Natural killer cell (primary cell): Measurements from ENCODE around the gene KRT85. TPM values are rescaled to one million over a fixed set of nuclear protein-coding genes. Genes with fewer than 3 reads are reported as not detected.

Experiments used
- ATAC-seq, 3 donors: fragments of 150-1000 bp in 2 of 3; fragments of 200-7000 bp in 1 of 3; cut with Tn5 transposase; 1 replicate in 1 of 3; 2 replicates in 2 of 3; pipeline ENCODE4 v1.10.0; 2021; ENCODE audit warnings: mild to moderate bottlenecking in 2 of 3, moderate library complexity in 2 of 3
- DNase-seq, 2 donors: peaks; one replicate each; pipeline versions ENCODE4 v3.0.0 to v3.0.0-alpha.2; 2013 to 2021; ENCODE audit warnings: mixed read lengths in 1 of 2
- H3K27ac ChIP-seq: one replicate; pipeline ENCODE4 v1.5.1; 2013; ENCODE audit warnings: mild to moderate bottlenecking, low read length
- H3K27me3 ChIP-seq: one replicate; pipeline ENCODE4 v1.6.1; 2013; ENCODE audit warnings: low read length; ENCODE audit not compliant: control insufficient read depth, insufficient read depth
- H3K36me3 ChIP-seq: one replicate; pipeline ENCODE4 v1.6.1; 2013; ENCODE audit warnings: low read length; ENCODE audit not compliant: control insufficient read depth, insufficient read depth
- H3K4me1 ChIP-seq: one replicate; pipeline ENCODE4 v1.6.1; 2013; ENCODE audit warnings: low read length; ENCODE audit not compliant: control insufficient read depth, insufficient read depth
- H3K4me3 ChIP-seq: one replicate; pipeline ENCODE4 v1.5.1; 2013; ENCODE audit warnings: low read length
- H3K9me3 ChIP-seq: one replicate; pipeline ENCODE4 v1.6.1; 2013; ENCODE audit warnings: low read length; ENCODE audit not compliant: control insufficient read depth, insufficient read depth
- H3K27ac Mint-ChIP-seq, 2 donors: one replicate each; pipeline ENCODE4 v1.8.0; 2022; ENCODE audit warnings: mild to moderate bottlenecking in 2 of 2, mixed read lengths in 2 of 2, moderate library complexity in 1 of 2
- H3K27me3 Mint-ChIP-seq, 2 donors: one replicate each; pipeline ENCODE4 v1.8.0; 2022; ENCODE audit warnings: low read depth in 2 of 2, mixed read lengths in 2 of 2
- H3K36me3 Mint-ChIP-seq: one replicate; pipeline ENCODE4 v1.8.0; 2022; ENCODE audit warnings: mixed read lengths
- H3K4me1 Mint-ChIP-seq, 2 donors: one replicate each; pipeline ENCODE4 v1.8.0; 2022; ENCODE audit warnings: mixed read lengths in 2 of 2
- H3K4me3 Mint-ChIP-seq: one replicate; pipeline ENCODE4 v1.8.0; 2022; ENCODE audit warnings: mild to moderate bottlenecking, moderate library complexity, mixed read lengths
- H3K9me3 Mint-ChIP-seq, 2 donors: one replicate each; pipeline ENCODE4 v1.8.0; 2022; ENCODE audit warnings: mixed read lengths in 2 of 2
- CTCF ChIP-seq: fragments of 200-600 bp; IDR thresholded peaks from one replicate; pipeline ENCODE4 v1.8.0; 2022; ENCODE audit warnings: antibody characterized with exemption
- WGBS: methylation state at CpG from one replicate; pipeline ENCODE4 v1.1.7; 2013; ENCODE audit warnings: missing lambda C conversion rate; ENCODE audit not compliant: insufficient coverage; 5-methylcytosine and 5-hydroxymethylcytosine counted together
- intact Hi-C: fragments of 100-400 bp; cut with micrococcal nuclease; formaldehyde crosslinking; loops from one replicate; pipeline ENCODE4 v1.14.2; 2022
- total RNA-seq, 4 donors: library from RNA; stranded (reverse); fragments of 120-200 nt in 1 of 4; gene quantifications; one replicate each; pipeline versions ENCODE4 v1.2.3 to v1.2.4, GENCODE V29; 2013 to 2022

The KRT85 gene
- total RNA-seq, 3 donors from 2014 or later (not counting 1 experiment from before 2014, with no cell fraction given) = not detected

- TF ChIP-seq CTCF = no peak
- H3K27me3 Mint-ChIP-seq = peaks cover 56 to 71% of the 10 kb centered on the region in 2 donors
- no peak for DNase-seq
- Histone ChIP-seq H3K9me3 (no peaks in the 10 kb centered on the region), H3K36me3 (no peaks in the 10 kb centered on the region), H3K27ac (no peak overlapping the region), H3K27me3 (peaks cover 41% of the 10 kb centered on the region), H3K4me3 (no peak overlapping the region), H3K4me1 (peaks cover 25% of the 10 kb centered on the region)
- WGBS = 78% methylated on average over 5 of the region's 6 CpGs
- no peak overlapping the region for H3K4me3 Mint-ChIP-seq
- peaks cover 22 to 39% of the 10 kb centered on the region in 2 donors for H3K4me1 Mint-ChIP-seq
- no peak for ATAC-seq
- no peaks in the 10 kb centered on the region for H3K9me3 Mint-ChIP-seq
- H3K27ac Mint-ChIP-seq = no peak overlapping the region
- intact Hi-C loops = no loop called here
- H3K36me3 Mint-ChIP-seq = no peaks in the 10 kb centered on the region
These were observed 18.1 kb downstream of the KRT85 start for GRCh38 chr12:52349196-52349595.

GRCh38 chr12:52347551-52348510 lies 19.4 kb downstream of the KRT85 start:
- Mint-ChIP-seq H3K4me3 (no peak overlapping the region), H3K27ac (no peak overlapping the region), H3K4me1 (peaks cover 14 to 30% of the 10 kb centered on the region in 2 donors), H3K27me3 (peaks cover 58 to 71% of the 10 kb centered on the region in 2 donors), H3K9me3 (no peaks in the 10 kb centered on the region), H3K36me3 (no peaks in the 10 kb centered on the region)
- TF ChIP-seq CTCF = no peak
- no peak overlapping the region for H3K4me3 ChIP-seq
- 75% methylated on average over 16 of the region's 16 CpGs for WGBS
- H3K27me3 ChIP-seq = peaks cover 29% of the 10 kb centered on the region
- ATAC-seq (no peak), DNase-seq (no peak)
- peaks cover 3% of the 10 kb centered on the region for H3K9me3 ChIP-seq
- H3K27ac ChIP-seq = no peak overlapping the region
- H3K4me1 ChIP-seq = peaks cover 23% of the 10 kb centered on the region
- intact Hi-C loops = no loop called here
- H3K36me3 ChIP-seq = no peaks in the 10 kb centered on the region

- Histone ChIP-seq H3K4me3 (no peak overlapping the region), H3K4me1 (peaks cover 15% of the 10 kb centered on the region), H3K9me3 (peaks cover 3% of the 10 kb centered on the region), H3K36me3 (no peaks in the 10 kb centered on the region), H3K27me3 (peaks cover 29% of the 10 kb centered on the region), H3K27ac (no peak overlapping the region)
- DNase-seq (no peak), ATAC-seq (no peak)
- H3K27me3 Mint-ChIP-seq = peaks cover 65 to 75% of the 10 kb centered on the region in 2 donors
- H3K27ac Mint-ChIP-seq = no peak overlapping the region
- 78% methylated on average over 9 of the region's 9 CpGs for WGBS
- no peak overlapping the region for H3K4me3 Mint-ChIP-seq
- peaks cover 6 to 23% of the 10 kb centered on the region in 2 donors for H3K4me1 Mint-ChIP-seq
- intact Hi-C loops = no loop called here
- no peaks in the 10 kb centered on the region for H3K36me3 Mint-ChIP-seq
- H3K9me3 Mint-ChIP-seq = no peaks in the 10 kb centered on the region
- no peak for TF ChIP-seq CTCF
These were observed 20.3 kb downstream of the KRT85 start for GRCh38 chr12:52347016-52347415.
